Lung (tissue), 12 donors: ENCODE data around the gene DLEC1. TPM values are rescaled to one million over a fixed set of nuclear protein-coding genes. Genes with fewer than 3 reads are reported as not detected.

ENCODE experiments used
- ATAC-seq: fragments of 200-7000 bp; cut with Tn5 transposase; one replicate; pipeline ENCODE4 v1.9.1; 2020; ENCODE audit warnings: moderate number of reproducible peaks; ENCODE audit not compliant: insufficient read depth, low FRiP score
- DNase-seq, 3 donors: peaks; one replicate each; pipeline ENCODE4 v3.0.0-alpha.2; 2013 to 2017
- H3K27ac ChIP-seq, 2 donors: one replicate each; pipeline ENCODE4 v1.5.1; 2013; ENCODE audit warnings: mild to moderate bottlenecking in 2 of 2, moderate library complexity in 2 of 2, control low read depth in 1 of 2, inconsistent platforms in 1 of 2, low read depth in 1 of 2, low read length in 1 of 2
- H3K27me3 ChIP-seq, 3 donors: one replicate each; pipeline ENCODE4 v1.5.1; 2013; ENCODE audit warnings: low read length in 2 of 3; ENCODE audit not compliant: control insufficient read depth in 3 of 3, insufficient read depth in 3 of 3
- H3K36me3 ChIP-seq, 4 donors: one replicate each; pipeline ENCODE4 v1.5.1; 2013; ENCODE audit warnings: low read length in 4 of 4, mild to moderate bottlenecking in 1 of 4, moderate library complexity in 1 of 4; ENCODE audit not compliant: control insufficient read depth in 4 of 4, insufficient read depth in 4 of 4
- H3K4me1 ChIP-seq, 5 donors: one replicate each; pipeline ENCODE4 v1.5.1; 2013; ENCODE audit warnings: low read length in 5 of 5, mild to moderate bottlenecking in 2 of 5, moderate library complexity in 1 of 5; ENCODE audit not compliant: control insufficient read depth in 5 of 5, insufficient read depth in 5 of 5
- H3K4me3 ChIP-seq: one replicate; pipeline ENCODE4 v1.5.1; 2013; ENCODE audit warnings: mild to moderate bottlenecking, control low read depth, moderate library complexity
- H3K9ac ChIP-seq, 2 donors: one replicate each; pipeline ENCODE4 v1.5.1; 2013; ENCODE audit warnings: low read length in 2 of 2, control low read depth in 1 of 2; ENCODE audit not compliant: insufficient read depth in 1 of 2
- H3K9me3 ChIP-seq, 4 donors: one replicate each; pipeline ENCODE4 v1.5.1; 2013; ENCODE audit warnings: low read length in 3 of 4, mild to moderate bottlenecking in 1 of 4, moderate library complexity in 1 of 4; ENCODE audit not compliant: control insufficient read depth in 4 of 4, insufficient read depth in 3 of 4
- WGBS, 2 donors: extraction: QIAGEN DNeasy Blood & Tissue Kit; methylation state at CpG; one replicate each; pipeline ENCODE4 v1.1.7; 2013; 5-methylcytosine and 5-hydroxymethylcytosine counted together
- polyA plus RNA-seq, 2 donors: library from polyadenylated mRNA; stranded (reverse); fragments of 200-250 nt; gene quantifications; one replicate each; pipeline ENCODE4 v1.2.1, GENCODE V29; 2013
- total RNA-seq, 2 donors: library from RNA; depleted of rRNA in 1 of 2; stranded (reverse); fragments of >200 nt in 1 of 2; gene quantifications; one replicate each; pipeline ENCODE4 v1.2.1, GENCODE V29; 2014 to 2021
- TF ChIP-seq, protein P1 (sequence below): IDR thresholded peaks from 2 replicates; pipeline ENCODE4 v1.5.1; 2012; ENCODE audit warnings: mild to moderate bottlenecking; ENCODE audit errors: control extremely low read depth, extremely low read depth
- donor health status: control.
- donor health status: control.
- donor health status: Bipolar disorder and iron deficiency.
- donor health status: healthy.
- donor health status: DM: yes; HTN: yes; CAD: no.

Gene DLEC1
- total and polyA plus RNA-seq, 4 donors: 4.2 to 28.8 (median 8.0) TPM

DNA sequence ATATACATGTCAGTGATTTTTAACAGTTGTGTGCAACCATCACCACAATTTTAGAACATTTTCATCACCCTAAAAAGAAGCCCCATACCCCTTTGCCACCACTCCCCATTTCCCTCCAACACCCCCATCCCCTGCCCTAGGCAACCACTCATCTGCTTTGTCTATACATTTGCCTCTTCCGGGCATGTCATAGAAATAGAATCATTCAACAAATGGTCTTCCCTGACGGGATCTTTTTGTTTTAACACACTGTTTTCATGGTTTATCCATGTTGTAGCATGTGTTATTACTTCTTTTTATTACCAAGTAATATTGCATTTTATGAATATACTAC lies 44.4 kb upstream of the DLEC1 start:
- Histone ChIP-seq H3K36me3 (peaks cover 0 to 22% (median 3%) of the 10 kb centered on the region in 4 donors), H3K9ac (no peak overlapping the region), H3K4me1 (peaks cover 0 to 40% (median 19%) of the 10 kb centered on the region in 5 donors), H3K27ac (peak overlapping the region in 1 of 2 donors; percentile 91), H3K4me3 (no peak overlapping the region), H3K27me3 (no peaks in the 10 kb centered on the region), H3K9me3 (no peaks in the 10 kb centered on the region)
- ATAC-seq (no peak), DNase-seq (no peak)
- 23 to 32% methylated on average over 2 of the region's 2 CpGs for WGBS, 2 donors
- TF ChIP-seq, protein P1, sequence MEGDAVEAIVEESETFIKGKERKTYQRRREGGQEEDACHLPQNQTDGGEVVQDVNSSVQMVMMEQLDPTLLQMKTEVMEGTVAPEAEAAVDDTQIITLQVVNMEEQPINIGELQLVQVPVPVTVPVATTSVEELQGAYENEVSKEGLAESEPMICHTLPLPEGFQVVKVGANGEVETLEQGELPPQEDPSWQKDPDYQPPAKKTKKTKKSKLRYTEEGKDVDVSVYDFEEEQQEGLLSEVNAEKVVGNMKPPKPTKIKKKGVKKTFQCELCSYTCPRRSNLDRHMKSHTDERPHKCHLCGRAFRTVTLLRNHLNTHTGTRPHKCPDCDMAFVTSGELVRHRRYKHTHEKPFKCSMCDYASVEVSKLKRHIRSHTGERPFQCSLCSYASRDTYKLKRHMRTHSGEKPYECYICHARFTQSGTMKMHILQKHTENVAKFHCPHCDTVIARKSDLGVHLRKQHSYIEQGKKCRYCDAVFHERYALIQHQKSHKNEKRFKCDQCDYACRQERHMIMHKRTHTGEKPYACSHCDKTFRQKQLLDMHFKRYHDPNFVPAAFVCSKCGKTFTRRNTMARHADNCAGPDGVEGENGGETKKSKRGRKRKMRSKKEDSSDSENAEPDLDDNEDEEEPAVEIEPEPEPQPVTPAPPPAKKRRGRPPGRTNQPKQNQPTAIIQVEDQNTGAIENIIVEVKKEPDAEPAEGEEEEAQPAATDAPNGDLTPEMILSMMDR: no peak

DNA sequence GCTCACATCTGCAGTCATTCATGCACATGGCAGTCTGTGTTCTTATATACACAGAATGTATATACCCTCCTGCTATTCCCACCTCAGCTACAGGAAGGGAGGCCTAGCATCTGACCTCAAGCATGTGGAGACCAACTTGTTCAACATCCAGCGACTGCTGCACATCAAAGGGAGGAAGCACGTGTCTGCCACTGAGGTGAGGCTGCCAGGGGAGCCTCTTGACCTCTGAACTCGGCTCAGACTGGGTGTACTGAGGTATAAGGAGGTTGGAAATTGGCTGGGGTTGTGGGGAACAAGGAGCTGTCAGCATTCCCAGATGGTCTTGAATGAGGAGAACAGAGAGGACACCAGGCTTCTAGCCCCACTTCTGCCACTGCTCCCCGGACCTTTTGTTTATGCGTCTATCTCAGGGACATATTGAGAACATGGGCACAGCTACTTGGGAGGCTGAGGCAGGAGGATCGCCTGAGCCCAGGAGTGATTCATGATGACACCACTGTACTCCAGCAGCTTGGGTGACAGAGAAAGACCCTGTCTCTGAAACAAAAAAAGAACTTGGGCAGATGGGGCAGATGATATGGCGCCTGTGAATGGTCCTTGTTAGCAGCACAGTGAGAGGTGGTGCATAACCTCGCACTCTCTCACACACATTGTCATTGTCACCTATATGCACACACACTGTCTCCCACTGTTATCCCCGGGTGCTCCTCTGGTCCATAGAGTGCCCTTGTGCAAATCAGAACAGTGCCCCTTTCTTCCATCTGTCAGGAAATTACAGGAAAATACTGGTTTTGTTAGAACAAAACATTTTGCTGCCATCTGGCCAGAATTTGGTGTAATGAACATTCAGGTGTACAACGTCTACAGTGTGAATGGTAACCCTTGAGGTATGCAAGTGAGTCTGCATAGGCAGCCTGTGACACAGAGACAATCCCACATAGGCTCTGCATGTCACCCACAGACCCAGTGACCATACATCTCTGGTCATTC lies 43.1 kb upstream of the DLEC1 start:
- ATAC-seq (no peak), DNase-seq (peak in 1 of 3 donors; percentile 12)
- Histone ChIP-seq H3K9ac (no peak overlapping the region), H3K4me3 (no peak overlapping the region), H3K36me3 (peaks cover 0 to 26% (median 6%) of the 10 kb centered on the region in 4 donors), H3K9me3 (no peaks in the 10 kb centered on the region), H3K27me3 (no peaks in the 10 kb centered on the region), H3K27ac (peak overlapping the region in 1 of 2 donors; percentile 8), H3K4me1 (peaks cover 0 to 33% (median 19%) of the 10 kb centered on the region in 5 donors)
- 77 to 87% methylated on average over 10 of the region's 10 CpGs for WGBS, 2 donors
- TF ChIP-seq, protein P1: no peak

DNA sequence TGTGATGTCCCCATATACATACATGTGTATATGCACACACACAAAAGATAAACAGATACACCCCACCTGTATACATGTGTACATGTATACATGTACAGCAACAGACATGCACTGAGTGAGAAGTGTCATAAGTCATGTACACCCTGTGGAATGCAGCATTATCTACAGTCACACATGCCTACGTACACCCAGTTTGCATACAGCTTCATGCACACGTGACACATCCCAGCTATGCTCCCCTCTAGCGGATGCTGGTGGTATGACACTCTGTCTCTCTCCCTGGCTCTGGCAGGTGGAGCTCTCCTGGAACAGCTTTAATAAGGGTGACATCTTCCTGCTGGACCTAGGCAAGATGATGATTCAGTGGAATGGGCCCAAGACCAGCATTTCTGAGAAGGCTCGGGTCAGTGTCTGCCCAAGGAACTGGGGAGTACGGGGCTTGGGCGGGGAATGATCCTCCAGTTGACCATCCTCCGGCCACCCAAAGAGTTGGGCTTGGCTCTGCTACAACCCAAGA lies 42.2 kb upstream of the DLEC1 start:
- Histone ChIP-seq H3K4me1 (peaks cover 0 to 27% (median 18%) of the 10 kb centered on the region in 5 donors), H3K4me3 (no peak overlapping the region), H3K9ac (no peak overlapping the region), H3K36me3 (peaks cover 0 to 30% (median 14%) of the 10 kb centered on the region in 4 donors), H3K27me3 (no peaks in the 10 kb centered on the region), H3K9me3 (no peaks in the 10 kb centered on the region), H3K27ac (peak overlapping the region in 1 of 2 donors; percentile 0)
- peak; percentile 53 for ATAC-seq
- DNase-seq: peak; percentile 75 to 82 (median 80)
- whole genome bisulfite sequencing, 2 donors: 52 to 55% methylated on average over 7 of the region's 7 CpGs
- TF ChIP-seq, protein P1: peak; percentile 90
